22Rv1 (cell line): Measurements from ENCODE around the gene CILP.
"Not testable (repeated sequence)": the region's sequence is repeated elsewhere in the genome, so short reads cannot be mapped to it uniquely, and the experiment has no call there.

Source experiments
- ZFX ChIP-seq: fragments of 450-650 bp; IDR thresholded peaks from 2 replicates; pipeline ENCODE4 v1.6.1; 2017; ENCODE audit warnings: antibody characterized with exemption, borderline replicate concordance
- TF ChIP-seq, protein P1 (sequence below): fragments of 450-650 bp; IDR thresholded peaks from 2 replicates; pipeline ENCODE4 v1.5.1; 2017; ENCODE audit warnings: mild to moderate bottlenecking

- TF ChIP-seq, protein P1, sequence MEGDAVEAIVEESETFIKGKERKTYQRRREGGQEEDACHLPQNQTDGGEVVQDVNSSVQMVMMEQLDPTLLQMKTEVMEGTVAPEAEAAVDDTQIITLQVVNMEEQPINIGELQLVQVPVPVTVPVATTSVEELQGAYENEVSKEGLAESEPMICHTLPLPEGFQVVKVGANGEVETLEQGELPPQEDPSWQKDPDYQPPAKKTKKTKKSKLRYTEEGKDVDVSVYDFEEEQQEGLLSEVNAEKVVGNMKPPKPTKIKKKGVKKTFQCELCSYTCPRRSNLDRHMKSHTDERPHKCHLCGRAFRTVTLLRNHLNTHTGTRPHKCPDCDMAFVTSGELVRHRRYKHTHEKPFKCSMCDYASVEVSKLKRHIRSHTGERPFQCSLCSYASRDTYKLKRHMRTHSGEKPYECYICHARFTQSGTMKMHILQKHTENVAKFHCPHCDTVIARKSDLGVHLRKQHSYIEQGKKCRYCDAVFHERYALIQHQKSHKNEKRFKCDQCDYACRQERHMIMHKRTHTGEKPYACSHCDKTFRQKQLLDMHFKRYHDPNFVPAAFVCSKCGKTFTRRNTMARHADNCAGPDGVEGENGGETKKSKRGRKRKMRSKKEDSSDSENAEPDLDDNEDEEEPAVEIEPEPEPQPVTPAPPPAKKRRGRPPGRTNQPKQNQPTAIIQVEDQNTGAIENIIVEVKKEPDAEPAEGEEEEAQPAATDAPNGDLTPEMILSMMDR, result not testable (repeated sequence)
- not testable (repeated sequence) for TF ChIP-seq ZFX
These were observed 15.6 kb upstream of the CILP start for GRCh38 chr15:65226901-65227300.
